Common myeloid progenitor, CD34-positive (primary cell): Measurements from ENCODE around the gene ABLIM2.

Experiments
- CTCF ChIA-PET: fragments of 350-600 bp; sonication (Branson Sonifier 250); formaldehyde crosslinking; loops from one replicate; lab custom pipeline; 2021; ENCODE audit warnings: antibody characterized with exemption; lab: Charles Lee
- POLR2A ChIA-PET: fragments of 350-600 bp; sonication (Branson Sonifier 250); formaldehyde crosslinking; loops from one replicate; lab custom pipeline; 2021; ENCODE audit warnings: antibody characterized with exemption; lab: Charles Lee
- DNase-seq, 3 donors: peaks; one replicate each; pipeline versions ENCODE4 v3.0.0 to v3.0.0-alpha.2; 2013
- H3K27ac ChIP-seq, 2 experiments: 1 replicate in 1 of 2; 2 replicates in 1 of 2; pipeline ENCODE4 v1.7.0; 2013; ENCODE audit warnings: inconsistent platforms in 2 of 2, low read length in 2 of 2, mild to moderate bottlenecking in 2 of 2, low read depth in 1 of 2, moderate library complexity in 1 of 2; ENCODE audit not compliant: severe bottlenecking in 2 of 2, insufficient read depth in 1 of 2, poor library complexity in 1 of 2
- H3K27me3 ChIP-seq, 5 experiments: replicated peaks in 2 of 5; 1 replicate in 3 of 5; 2 replicates in 2 of 5; pipeline versions ENCODE4 v1.6.1 to v1.7.0; 2013; ENCODE audit warnings: low read length in 4 of 5, mild to moderate bottlenecking in 2 of 5, moderate library complexity in 2 of 5, inconsistent platforms in 1 of 5; ENCODE audit not compliant: insufficient read depth in 5 of 5, control insufficient read depth in 4 of 5
- H3K36me3 ChIP-seq, 4 experiments: 1 replicate in 2 of 4; 2 replicates in 2 of 4; pipeline versions ENCODE4 v1.6.1 to v1.7.0; 2013; ENCODE audit warnings: low read length in 3 of 4, control low read depth in 1 of 4, mild to moderate bottlenecking in 1 of 4; ENCODE audit not compliant: control insufficient read depth in 4 of 4, insufficient read depth in 4 of 4
- H3K4me1 ChIP-seq, 4 experiments: 1 replicate in 3 of 4; 2 replicates in 1 of 4; pipeline versions ENCODE4 v1.6.1 to v1.7.1; 2013; ENCODE audit warnings: low read length in 3 of 4, mild to moderate bottlenecking in 3 of 4, control low read depth in 1 of 4, inconsistent platforms in 1 of 4, moderate library complexity in 1 of 4; ENCODE audit not compliant: control insufficient read depth in 4 of 4, insufficient read depth in 4 of 4; ENCODE audit errors: control extremely low read depth in 1 of 4
- H3K4me3 ChIP-seq, 7 experiments: 1 replicate in 4 of 7; 2 replicates in 3 of 7; pipeline versions ENCODE4 v1.5.1 to v1.7.0; 2013; ENCODE audit warnings: mild to moderate bottlenecking in 7 of 7, low read length in 6 of 7, moderate library complexity in 6 of 7, inconsistent platforms in 2 of 7, low read depth in 2 of 7, control low read depth in 1 of 7; ENCODE audit not compliant: insufficient read depth in 4 of 7, control insufficient read depth in 1 of 7; ENCODE audit errors: extremely low read depth in 1 of 7
- H3K9me3 ChIP-seq, 5 experiments: 1 replicate in 4 of 5; 2 replicates in 1 of 5; pipeline versions ENCODE4 v1.6.1 to v1.7.1; 2013; ENCODE audit warnings: low read length in 4 of 5, mild to moderate bottlenecking in 2 of 5, inconsistent platforms in 1 of 5, low read depth in 1 of 5, moderate library complexity in 1 of 5; ENCODE audit not compliant: control insufficient read depth in 4 of 5, insufficient read depth in 2 of 5; ENCODE audit errors: control extremely low read depth in 1 of 5
- WGBS: methylation state at CpG from one replicate; pipeline ENCODE4 v1.1.5; 2013; ENCODE audit not compliant: insufficient coverage; 5-methylcytosine and 5-hydroxymethylcytosine counted together

Gene ABLIM2

DNA sequence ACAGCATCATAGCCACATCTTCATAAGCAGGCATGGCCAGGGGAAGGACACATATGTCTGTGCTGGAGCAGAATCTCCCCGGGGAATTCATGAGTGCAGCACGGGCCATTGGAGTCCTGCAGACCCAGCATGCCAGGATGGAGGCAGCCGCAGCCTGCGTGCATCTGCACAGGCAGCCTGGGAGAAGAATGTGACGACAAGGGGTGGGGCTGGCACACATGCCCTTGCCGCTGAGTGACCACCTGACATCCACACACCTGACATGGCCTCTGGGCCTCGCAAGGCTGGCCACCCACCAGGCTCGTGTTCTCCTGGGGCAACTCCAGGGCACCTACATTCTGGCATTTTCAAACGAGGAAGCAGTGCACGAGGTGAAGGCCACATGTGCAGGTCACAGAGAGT lies 152.8 kb downstream of the ABLIM2 start:
- DNase-seq = no peak
- no peaks in the 10 kb centered on the region for H3K9me3 ChIP-seq
- no peaks in the 10 kb centered on the region for H3K4me1 ChIP-seq
- H3K27ac ChIP-seq = no peak overlapping the region
- H3K27me3 ChIP-seq = peaks cover 0 to 83% (median 23%) of the 10 kb centered on the region in 5 experiments
- H3K4me3 ChIP-seq = no peak overlapping the region
- WGBS = 68% methylated on average over 8 of the region's 10 CpGs
- POLR2A ChIA-PET = no interaction called here
- no peaks in the 10 kb centered on the region for H3K36me3 ChIP-seq
- CTCF ChIA-PET = no interaction called here

DNA sequence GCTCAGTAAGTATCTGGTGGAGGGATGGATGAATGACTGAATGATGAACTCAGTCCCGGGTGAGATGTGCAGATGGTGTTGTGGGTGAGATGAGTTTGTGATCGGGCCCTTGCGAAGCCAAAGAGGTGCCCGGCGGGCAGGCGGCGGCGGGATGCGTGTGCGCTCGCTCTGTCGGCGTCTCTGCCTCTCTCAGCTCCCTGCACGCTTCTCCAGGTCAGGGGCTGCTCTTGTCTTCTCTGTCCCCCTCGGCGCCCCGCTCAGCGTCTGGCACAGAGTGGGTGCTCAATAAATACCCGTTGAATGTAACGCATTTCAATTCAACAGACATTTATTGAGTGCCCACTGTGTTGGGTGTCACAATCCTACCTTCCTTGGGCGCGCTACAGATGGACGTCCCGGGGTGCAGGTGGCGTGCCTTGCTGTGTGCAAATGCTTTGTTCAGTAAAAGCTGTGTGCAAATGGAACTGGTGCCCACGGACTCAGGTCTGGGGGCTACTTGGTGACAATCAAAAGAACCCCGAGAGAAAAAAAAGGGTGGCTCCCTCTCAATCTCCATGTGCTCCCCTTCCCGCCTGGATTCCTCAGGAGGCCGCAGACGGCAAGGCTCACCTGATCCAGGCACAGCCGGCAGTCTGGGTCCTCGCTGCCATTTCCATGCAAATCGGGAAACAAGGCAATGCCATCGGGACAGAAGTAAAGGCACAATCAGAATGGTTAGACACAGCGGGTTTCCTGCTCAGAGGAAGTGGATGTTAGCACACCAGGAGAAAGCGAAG lies 153.4 kb downstream of the ABLIM2 start:
- H3K4me3 ChIP-seq = no peak overlapping the region
- no peaks in the 10 kb centered on the region for H3K4me1 ChIP-seq
- no peak overlapping the region for H3K27ac ChIP-seq
- 89% methylated on average over 31 of the region's 36 CpGs for WGBS
- H3K36me3 ChIP-seq = no peaks in the 10 kb centered on the region
- DNase-seq = no peak
- ChIA-PET POLR2A (no interaction called here), CTCF (no interaction called here)
- H3K9me3 ChIP-seq = no peaks in the 10 kb centered on the region
- H3K27me3 ChIP-seq = peaks cover 0 to 84% (median 23%) of the 10 kb centered on the region in 5 experiments

DNA sequence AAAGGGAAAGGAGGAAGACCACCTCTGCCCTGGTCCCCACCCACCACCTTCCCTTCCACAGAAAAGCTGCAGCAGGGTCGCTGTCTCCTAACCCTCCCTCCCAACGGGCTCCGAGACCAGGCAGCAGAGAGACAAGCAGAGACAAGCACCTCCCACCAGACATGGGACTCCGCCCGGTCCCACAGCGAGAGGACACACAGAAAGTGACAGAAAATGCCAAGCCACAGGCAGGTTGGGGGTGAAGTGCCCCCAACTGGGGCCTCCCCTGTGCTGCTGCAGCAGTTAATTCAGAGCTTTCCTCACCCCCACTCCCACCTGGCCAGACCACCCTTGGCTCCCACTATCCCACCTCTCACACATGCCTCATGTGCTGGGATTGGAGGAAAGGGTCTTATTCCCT lies 154.5 kb downstream of the ABLIM2 start:
- WGBS = 80% methylated on average over 2 of the region's 6 CpGs
- no peak for DNase-seq
- CTCF ChIA-PET = no interaction called here
- Histone ChIP-seq H3K4me1 (no peaks in the 10 kb centered on the region), H3K9me3 (no peaks in the 10 kb centered on the region), H3K27me3 (peaks cover 0 to 86% (median 19%) of the 10 kb centered on the region in 5 experiments), H3K4me3 (no peak overlapping the region), H3K27ac (no peak overlapping the region), H3K36me3 (no peaks in the 10 kb centered on the region)
- POLR2A ChIA-PET = no interaction called here

DNA sequence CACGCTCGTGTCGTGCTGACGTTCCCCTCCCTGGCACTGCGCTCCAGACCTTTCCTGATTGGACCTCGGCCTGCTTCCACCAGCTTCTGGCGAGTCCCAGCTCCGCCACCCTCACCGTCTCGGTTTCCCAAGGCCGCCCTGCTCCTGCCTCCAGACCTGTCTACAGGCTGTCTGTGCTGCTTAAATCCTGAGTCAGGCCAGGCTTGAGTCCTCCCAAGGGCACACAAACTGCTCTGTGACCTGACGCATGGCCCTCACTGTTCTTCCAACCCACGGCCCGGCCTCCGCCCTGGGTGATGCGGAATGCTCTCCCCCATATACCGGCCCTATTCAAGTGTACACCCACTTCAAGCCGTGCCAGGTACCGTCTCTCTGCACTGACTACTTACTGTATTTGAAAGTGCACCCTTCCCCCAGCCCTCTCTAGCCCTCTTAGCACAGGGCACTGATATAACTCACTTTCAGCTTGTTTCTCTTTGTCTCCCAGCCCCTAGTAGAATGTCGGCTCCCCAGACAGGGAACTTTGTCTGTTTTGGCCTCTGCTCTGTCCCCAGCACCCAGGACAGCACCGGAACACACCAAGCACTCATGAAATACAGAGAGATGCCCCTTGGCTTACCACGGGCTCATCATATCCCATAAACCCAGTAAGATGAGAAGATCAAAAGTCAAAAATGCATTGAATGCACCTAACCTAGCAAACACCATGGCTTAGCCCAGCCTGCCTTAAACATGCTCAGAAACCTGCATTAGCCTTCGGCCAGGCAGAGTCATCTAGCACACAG lies 155.9 kb downstream of the ABLIM2 start:
- 85% methylated on average over 21 of the region's 23 CpGs for WGBS
- POLR2A ChIA-PET = no interaction called here
- no peak overlapping the region for H3K4me3 ChIP-seq
- peaks cover 0 to 90% (median 16%) of the 10 kb centered on the region in 5 experiments for H3K27me3 ChIP-seq
- no peaks in the 10 kb centered on the region for H3K4me1 ChIP-seq
- no peak for DNase-seq
- CTCF ChIA-PET = interaction anchor here (1.4 kb wide), 1 partner anchor 8 kb away, joined by 3 read pairs; no protein-coding TSS in a partner anchor
- no peaks in the 10 kb centered on the region for H3K9me3 ChIP-seq
- H3K36me3 ChIP-seq = no peaks in the 10 kb centered on the region
- no peak overlapping the region for H3K27ac ChIP-seq

DNA sequence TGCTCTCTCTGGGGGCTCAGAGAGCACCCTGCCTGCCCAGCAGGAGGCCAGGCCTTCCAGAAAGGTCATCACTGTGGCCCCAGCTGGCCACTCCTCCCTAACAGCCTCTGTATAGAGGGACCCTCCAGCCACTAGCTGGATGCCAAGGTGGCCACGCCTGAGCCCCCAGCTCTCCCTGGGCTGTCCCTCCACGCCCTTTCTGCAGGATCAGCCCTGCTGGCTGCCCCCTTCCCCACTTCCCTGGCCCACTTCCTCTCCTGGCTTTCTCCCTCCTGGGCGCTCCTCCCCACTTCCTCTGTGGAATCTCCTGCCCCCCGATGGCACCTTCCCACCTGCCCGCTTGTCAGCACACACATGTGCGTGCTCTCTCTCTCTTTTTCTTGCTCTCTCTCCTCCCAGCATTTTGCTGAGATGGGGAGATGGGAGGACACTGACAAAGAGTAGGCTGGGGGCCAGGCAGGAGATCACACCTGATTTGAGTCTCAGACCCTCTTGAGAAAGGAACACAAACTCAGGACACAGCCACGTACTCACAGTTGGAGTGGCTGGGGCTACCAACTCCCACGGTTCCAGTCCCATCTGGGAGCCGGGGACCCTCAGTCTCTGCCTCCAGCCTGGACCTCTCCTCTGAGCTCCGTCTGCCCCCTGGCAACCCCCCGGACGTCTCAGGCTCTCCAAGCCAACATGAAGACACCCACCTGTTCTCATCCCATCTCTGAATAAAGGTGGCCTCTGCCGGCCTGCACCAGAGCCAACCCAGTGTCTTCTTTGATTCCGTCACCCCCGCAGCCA lies 156.9 kb downstream of the ABLIM2 start:
- Histone ChIP-seq H3K27me3 (peaks cover 0 to 81% (median 13%) of the 10 kb centered on the region in 5 experiments), H3K36me3 (no peaks in the 10 kb centered on the region), H3K9me3 (no peaks in the 10 kb centered on the region), H3K4me1 (no peaks in the 10 kb centered on the region), H3K4me3 (no peak overlapping the region), H3K27ac (no peak overlapping the region)
- CTCF ChIA-PET = interaction anchor here (1.4 kb wide), 1 partner anchor 9 kb away, joined by 3 read pairs; no protein-coding TSS in a partner anchor
- 60% methylated on average over 13 of the region's 15 CpGs for WGBS
- no peak for DNase-seq
- POLR2A ChIA-PET = no interaction called here

DNA sequence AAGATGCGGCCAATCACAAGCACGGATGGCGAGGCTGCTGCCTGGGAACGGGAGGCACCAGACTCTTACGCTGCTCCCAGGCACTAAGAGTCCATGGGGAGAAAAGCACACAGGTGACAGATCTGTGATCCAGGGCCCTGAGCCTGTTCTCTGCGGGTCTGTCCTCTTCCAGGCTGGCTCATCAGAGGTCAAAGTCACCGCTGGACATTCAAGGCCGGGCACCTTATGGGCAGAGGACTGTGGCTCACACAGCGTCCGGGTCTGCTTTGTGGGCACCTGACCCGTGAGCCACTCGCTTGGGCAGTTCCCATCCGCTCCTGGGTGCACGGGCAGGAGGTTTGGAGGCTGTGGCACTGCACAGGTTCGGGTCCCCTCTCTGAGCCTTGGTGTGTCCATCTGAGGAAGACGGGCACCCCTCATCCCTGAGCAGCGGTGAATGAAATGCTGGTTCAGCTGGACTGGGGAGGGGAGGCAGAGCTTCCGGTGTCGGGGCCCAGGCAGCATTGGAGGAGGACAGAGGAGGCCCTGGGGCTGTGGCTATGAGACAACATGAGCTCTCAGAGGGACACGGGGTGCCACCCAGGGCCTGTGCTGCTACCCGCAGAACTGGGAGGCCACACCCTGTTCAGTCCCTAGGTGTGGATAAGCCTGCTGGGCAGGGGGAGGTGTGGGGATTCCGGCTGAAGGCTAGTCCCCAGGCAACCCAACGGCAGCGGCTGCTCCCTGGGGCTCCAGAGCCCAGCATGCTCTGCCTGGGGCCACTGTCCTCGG lies 157.7 kb downstream of the ABLIM2 start:
- H3K4me1 ChIP-seq = no peaks in the 10 kb centered on the region
- WGBS = 86% methylated on average over 23 of the region's 25 CpGs
- H3K4me3 ChIP-seq = no peak overlapping the region
- peaks cover 0 to 76% (median 9%) of the 10 kb centered on the region in 5 experiments for H3K27me3 ChIP-seq
- H3K27ac ChIP-seq = no peak overlapping the region
- DNase-seq = no peak
- POLR2A ChIA-PET = no interaction called here
- H3K9me3 ChIP-seq = peaks cover 0 to 6% (median 0%) of the 10 kb centered on the region in 5 experiments
- H3K36me3 ChIP-seq = no peaks in the 10 kb centered on the region
- CTCF ChIA-PET = interaction anchor here (1.4 kb wide), 1 partner anchor 10 kb away, joined by 3 read pairs; no protein-coding TSS in a partner anchor
